ENCODE data around the gene OR5B17.
"Not testable (repeated sequence)": the region's sequence is repeated elsewhere in the genome, so short reads cannot be mapped to it uniquely, and the experiment has no call there.

OR5B17 gene

GRCh38 chr11:58358969-58359368 is at the start of gene OR5B17:
TSS of gene OR5B17 (minus strand) at chr11:58359069. CDS start at chr11:58359069, 0 bp downstream.
- Histone ChIP-seq H3K36me3 (ENCODE audit: insufficient read depth) (no peaks in the 10 kb centered on the region), H3K27me3 (ENCODE audit: insufficient read depth, low read depth) (no peaks in the 10 kb centered on the region)
- no peak for TF ChIP-seq CTCF (conservative IDR thresholded peaks at IDR 0.05; ENCODE audit: low read depth, low read length)

GRCh38 chr11:58406774-58407173 is 47.9 kb upstream of the OR5B17 start, which contains the start of gene OR5B3:
TSS of gene OR5B3 (minus strand) at chr11:58406874. CDS start at chr11:58403409, 3,465 bp downstream.
- Histone ChIP-seq H3K36me3 (ENCODE audit: insufficient read depth) (no peaks in the 10 kb centered on the region), H2AFZ (ENCODE audit: low read depth) (no peak within 1 kb of the TSS), H3K27ac (no peak within 1 kb of the TSS), H3K9ac (no peak within 1 kb of the TSS), H3K79me2 (ENCODE audit: insufficient read depth, low read depth) (no peaks in the 10 kb centered on the region), H3K4me3 (IDR thresholded peaks at IDR 0.05; ENCODE audit: insufficient read depth, low read depth, low read length) (no peak within 1 kb of the TSS), H3K4me2 (no peak within 1 kb of the TSS), H4K20me1 (ENCODE audit: insufficient read depth) (no peaks in the 10 kb centered on the region), H3K27me3 (ENCODE audit: insufficient read depth, low read depth) (no peaks in the 10 kb centered on the region), H3K4me1 (ENCODE audit: low read depth, poor library complexity, severe bottlenecking) (no peaks in the 10 kb centered on the region)
- no peak for TF ChIP-seq CTCF (conservative IDR thresholded peaks at IDR 0.05; ENCODE audit: low read depth, low read length)

More at GRCh38 chr11:58358969-58359368, at the start of gene OR5B17:
- H3K79me2 ChIP-seq (ENCODE audit: insufficient read depth, low read depth), result no peaks in the 10 kb centered on the region
- no peak within 1 kb of the TSS for H2AFZ ChIP-seq (ENCODE audit: low read depth)
- H3K27ac ChIP-seq, result no peak within 1 kb of the TSS
- H3K4me1 ChIP-seq (ENCODE audit: low read depth, poor library complexity, severe bottlenecking), result no peaks in the 10 kb centered on the region
- H3K4me3 ChIP-seq (IDR thresholded peaks at IDR 0.05; ENCODE audit: insufficient read depth, low read depth, low read length), result no peak within 1 kb of the TSS
- H3K4me2 ChIP-seq, result no peak within 1 kb of the TSS
- no peak within 1 kb of the TSS for H3K9ac ChIP-seq
- H4K20me1 ChIP-seq (ENCODE audit: insufficient read depth), result no peaks in the 10 kb centered on the region

GRCh38 chr11:58399622-58400021 is 40.8 kb upstream of the OR5B17 start:
- not testable (repeated sequence) for H3K4me1 ChIP-seq (ENCODE audit: low read depth, poor library complexity, severe bottlenecking); H3K4me3 ChIP-seq (IDR thresholded peaks at IDR 0.05; ENCODE audit: insufficient read depth, low read depth, low read length); H3K36me3 ChIP-seq (ENCODE audit: insufficient read depth); H2AFZ ChIP-seq (ENCODE audit: low read depth); H3K27me3 ChIP-seq (ENCODE audit: insufficient read depth, low read depth); H4K20me1 ChIP-seq (ENCODE audit: insufficient read depth); H3K79me2 ChIP-seq (ENCODE audit: insufficient read depth, low read depth); H3K4me2 ChIP-seq; H3K9ac ChIP-seq; H3K27ac ChIP-seq

GRCh38 chr11:58395581-58395980 is 36.7 kb upstream of the OR5B17 start:
- Histone ChIP-seq H3K4me1 (ENCODE audit: low read depth, poor library complexity, severe bottlenecking) (no peaks in the 10 kb centered on the region), H3K4me3 (IDR thresholded peaks at IDR 0.05; ENCODE audit: insufficient read depth, low read depth, low read length) (no peak overlapping the region), H3K9ac (no peak overlapping the region), H3K27me3 (ENCODE audit: insufficient read depth, low read depth) (no peaks in the 10 kb centered on the region), H3K79me2 (ENCODE audit: insufficient read depth, low read depth) (no peaks in the 10 kb centered on the region), H2AFZ (ENCODE audit: low read depth) (no peak overlapping the region), H3K27ac (no peak overlapping the region), H3K36me3 (ENCODE audit: insufficient read depth) (no peaks in the 10 kb centered on the region), H3K4me2 (no peak overlapping the region), H4K20me1 (ENCODE audit: insufficient read depth) (no peaks in the 10 kb centered on the region)
- no peak for TF ChIP-seq CTCF (conservative IDR thresholded peaks at IDR 0.05; ENCODE audit: low read depth, low read length)

GRCh38 chr11:58394195-58394594 is 35.3 kb upstream of the OR5B17 start:
- no peak for TF ChIP-seq CTCF (conservative IDR thresholded peaks at IDR 0.05; ENCODE audit: low read depth, low read length)
- Histone ChIP-seq H3K36me3 (ENCODE audit: insufficient read depth) (no peaks in the 10 kb centered on the region), H3K27ac (no peak overlapping the region), H3K79me2 (ENCODE audit: insufficient read depth, low read depth) (no peaks in the 10 kb centered on the region), H3K27me3 (ENCODE audit: insufficient read depth, low read depth) (no peaks in the 10 kb centered on the region), H3K4me2 (no peak overlapping the region), H2AFZ (ENCODE audit: low read depth) (no peak overlapping the region), H3K9ac (no peak overlapping the region), H4K20me1 (ENCODE audit: insufficient read depth) (no peaks in the 10 kb centered on the region), H3K4me1 (ENCODE audit: low read depth, poor library complexity, severe bottlenecking) (no peaks in the 10 kb centered on the region), H3K4me3 (IDR thresholded peaks at IDR 0.05; ENCODE audit: insufficient read depth, low read depth, low read length) (no peak overlapping the region)
